Vagina (tissue), 2 donors: Measurements from ENCODE around the gene DDC.

ENCODE experiments used
- POLR2A ChIP-seq, 2 donors: fragments of 450-650 bp; IDR thresholded peaks; one replicate each; pipeline ENCODE4 v1.6.1; 2017; ENCODE audit warnings: antibody characterized with exemption in 2 of 2, mild to moderate bottlenecking in 2 of 2, moderate library complexity in 2 of 2
- POLR2AphosphoS5 ChIP-seq, 2 donors: sonication (generic); formaldehyde crosslinking; IDR thresholded peaks; one replicate each; pipeline ENCODE4 v1.9.0; 2017; ENCODE audit warnings: antibody characterized with exemption in 2 of 2, mild to moderate bottlenecking in 2 of 2, low read depth in 1 of 2; ENCODE audit not compliant: insufficient read depth in 1 of 2
- TF ChIP-seq, protein P1 (sequence below), 3 experiments: fragments of 450-650 bp in 2 of 3; fragments of 200-600 bp in 1 of 3; sonication (generic) in 1 of 3; IDR thresholded peaks; one replicate each; pipeline ENCODE4 v1.5.1; 2017 to 2019; ENCODE audit warnings: antibody characterized with exemption in 3 of 3, mild to moderate bottlenecking in 2 of 3, moderate library complexity in 2 of 3

DNA sequence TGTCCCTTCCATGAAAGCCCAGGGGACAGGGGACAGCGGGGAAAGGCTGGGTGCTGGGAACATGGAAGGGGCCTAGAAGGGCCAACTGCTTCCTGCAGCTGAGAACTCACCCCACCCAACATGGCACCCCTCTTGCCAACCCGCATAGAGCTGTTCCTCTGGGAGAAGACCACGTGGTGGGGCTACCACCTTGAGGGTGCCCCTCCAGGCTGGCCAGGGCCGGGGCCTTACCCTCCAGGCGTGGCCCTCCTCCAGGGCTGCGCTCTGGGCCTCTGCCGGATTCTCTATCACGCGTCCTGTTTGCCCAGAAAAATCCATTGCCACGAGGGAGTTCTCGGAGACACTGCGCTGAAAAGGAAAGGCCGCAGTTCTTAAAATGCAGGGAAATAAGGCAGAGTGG is 39.9 kb upstream of the DDC start:
- TF ChIP-seq POLR2A (IDR thresholded peaks at IDR 0.05) (no peak), POLR2AphosphoS5 (IDR thresholded peaks at IDR 0.05; ENCODE audit: insufficient read depth in 1 of 2, low read depth in 1 of 2) (no peak)
- TF ChIP-seq, protein P1, sequence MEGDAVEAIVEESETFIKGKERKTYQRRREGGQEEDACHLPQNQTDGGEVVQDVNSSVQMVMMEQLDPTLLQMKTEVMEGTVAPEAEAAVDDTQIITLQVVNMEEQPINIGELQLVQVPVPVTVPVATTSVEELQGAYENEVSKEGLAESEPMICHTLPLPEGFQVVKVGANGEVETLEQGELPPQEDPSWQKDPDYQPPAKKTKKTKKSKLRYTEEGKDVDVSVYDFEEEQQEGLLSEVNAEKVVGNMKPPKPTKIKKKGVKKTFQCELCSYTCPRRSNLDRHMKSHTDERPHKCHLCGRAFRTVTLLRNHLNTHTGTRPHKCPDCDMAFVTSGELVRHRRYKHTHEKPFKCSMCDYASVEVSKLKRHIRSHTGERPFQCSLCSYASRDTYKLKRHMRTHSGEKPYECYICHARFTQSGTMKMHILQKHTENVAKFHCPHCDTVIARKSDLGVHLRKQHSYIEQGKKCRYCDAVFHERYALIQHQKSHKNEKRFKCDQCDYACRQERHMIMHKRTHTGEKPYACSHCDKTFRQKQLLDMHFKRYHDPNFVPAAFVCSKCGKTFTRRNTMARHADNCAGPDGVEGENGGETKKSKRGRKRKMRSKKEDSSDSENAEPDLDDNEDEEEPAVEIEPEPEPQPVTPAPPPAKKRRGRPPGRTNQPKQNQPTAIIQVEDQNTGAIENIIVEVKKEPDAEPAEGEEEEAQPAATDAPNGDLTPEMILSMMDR (IDR thresholded peaks at IDR 0.05): no peak
